ENCODE measurements around the gene FAM171A1. TPM values are rescaled to one million over a fixed set of nuclear protein-coding genes. Genes with fewer than 3 reads are reported as not detected.

The FAM171A1 gene
- polyA plus RNA-seq, 2 donors, result 2.3 to 4.5 TPM

DNA sequence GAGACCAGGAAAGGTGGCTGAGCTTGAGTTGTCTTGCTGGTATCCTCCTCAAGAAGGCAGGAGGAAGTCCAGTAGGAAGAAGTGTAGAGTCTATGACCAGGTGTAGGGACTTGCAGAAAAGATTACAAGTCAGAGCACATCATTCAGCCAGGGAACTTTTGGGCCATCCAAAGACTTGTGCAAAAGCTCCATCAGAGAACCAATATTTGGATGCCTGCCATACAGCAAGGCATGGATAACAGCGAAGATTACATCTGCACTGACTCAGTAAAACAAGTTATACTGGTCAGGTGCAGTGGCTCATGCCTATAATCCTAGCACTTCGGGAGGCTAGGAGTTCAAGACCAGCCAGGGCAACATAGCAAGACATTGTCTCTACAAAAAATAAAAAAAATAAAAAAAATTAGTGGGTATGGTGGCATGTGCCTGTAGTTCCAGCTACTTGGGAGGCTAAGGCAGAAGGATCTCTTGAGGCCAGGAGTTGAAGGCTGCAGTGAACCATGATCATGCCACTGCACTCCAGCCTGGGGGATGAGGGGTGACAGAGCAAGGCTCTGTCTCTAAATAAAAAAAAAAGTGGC, 189.4 kb downstream of the FAM171A1 start:
- H3K9me3 ChIP-seq (ENCODE audit: control insufficient read depth in 2 of 2, insufficient read depth in 1 of 2, low read depth in 1 of 2, low read length in 1 of 2), result no peaks in the 10 kb centered on the region
- no peaks in the 10 kb centered on the region for H3K36me3 ChIP-seq (ENCODE audit: control insufficient read depth in 2 of 2, insufficient read depth in 2 of 2, low read length in 1 of 2)
- H3K4me3 ChIP-seq (ENCODE audit: low read depth in 1 of 2, low read length in 2 of 2), result no peak overlapping the region
- no peak overlapping the region for H3K27ac ChIP-seq (ENCODE audit: low read depth in 2 of 2, low read length in 1 of 2)
- H3K4me1 ChIP-seq (ENCODE audit: control insufficient read depth in 2 of 2, insufficient read depth in 2 of 2, low read length in 1 of 2), result peaks cover 0 to 2% of the 10 kb centered on the region in 2 donors
- no peaks in the 10 kb centered on the region for H3K27me3 ChIP-seq (ENCODE audit: control insufficient read depth in 1 of 2, insufficient read depth in 2 of 2, low read length in 2 of 2)
- 54 to 71% methylated on average over 2 of the region's 2 CpGs for WGBS, 2 donors

DNA sequence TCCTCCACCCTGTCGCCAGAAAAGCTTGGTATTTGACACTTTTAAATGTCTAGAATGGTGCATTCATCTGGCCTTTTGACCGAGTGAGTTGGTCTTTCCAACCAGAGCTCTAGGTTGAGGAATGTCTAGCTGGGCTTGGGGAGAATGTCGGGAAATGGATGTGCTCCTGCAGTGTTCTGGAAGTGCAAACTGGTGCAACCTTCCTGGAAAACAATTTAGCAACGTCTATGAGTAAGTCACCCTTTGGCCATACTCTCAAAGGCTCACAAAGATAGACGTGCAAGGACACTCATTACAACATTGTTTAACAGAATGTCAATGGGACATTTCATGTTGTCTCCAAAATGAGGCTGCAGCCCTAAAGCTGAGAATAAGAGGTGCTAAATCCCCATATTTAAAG, 190.4 kb downstream of the FAM171A1 start:
- Histone ChIP-seq H3K27ac (ENCODE audit: low read depth in 2 of 2, low read length in 1 of 2) (no peak overlapping the region), H3K27me3 (ENCODE audit: control insufficient read depth in 1 of 2, insufficient read depth in 2 of 2, low read length in 2 of 2) (no peaks in the 10 kb centered on the region), H3K4me1 (ENCODE audit: control insufficient read depth in 2 of 2, insufficient read depth in 2 of 2, low read length in 1 of 2) (peaks cover 0 to 2% of the 10 kb centered on the region in 2 donors), H3K36me3 (ENCODE audit: control insufficient read depth in 2 of 2, insufficient read depth in 2 of 2, low read length in 1 of 2) (no peaks in the 10 kb centered on the region), H3K4me3 (ENCODE audit: low read depth in 1 of 2, low read length in 2 of 2) (no peak overlapping the region), H3K9me3 (ENCODE audit: control insufficient read depth in 2 of 2, insufficient read depth in 1 of 2, low read depth in 1 of 2, low read length in 1 of 2) (no peaks in the 10 kb centered on the region)
- 69 to 78% methylated on average over 5 of the region's 5 CpGs for WGBS, 2 donors

DNA sequence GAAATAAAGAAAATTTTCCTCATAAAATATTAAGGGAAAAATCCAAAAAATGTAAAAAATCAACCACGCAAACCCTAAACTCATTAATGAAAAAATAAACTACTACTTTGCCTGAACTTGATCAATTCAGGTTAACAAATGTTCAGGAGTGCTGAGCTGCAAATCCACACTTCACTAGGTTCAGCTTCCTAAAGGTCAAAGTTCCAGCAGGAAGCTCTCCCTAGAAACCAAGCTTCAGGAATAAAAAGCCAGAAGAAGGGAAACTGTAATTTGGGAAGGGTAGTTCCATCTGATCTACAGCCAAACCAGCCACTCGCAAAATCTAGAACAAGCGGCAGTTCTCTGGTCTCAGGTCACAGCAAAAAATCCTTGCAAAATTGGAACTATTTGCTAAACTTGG, 194.8 kb downstream of the FAM171A1 start:
- H3K9me3 ChIP-seq (ENCODE audit: control insufficient read depth in 2 of 2, insufficient read depth in 1 of 2, low read depth in 1 of 2, low read length in 1 of 2), result no peaks in the 10 kb centered on the region
- no peaks in the 10 kb centered on the region for H3K4me1 ChIP-seq (ENCODE audit: control insufficient read depth in 2 of 2, insufficient read depth in 2 of 2, low read length in 1 of 2)
- H3K27ac ChIP-seq (ENCODE audit: low read depth in 2 of 2, low read length in 1 of 2), result no peak overlapping the region
- WGBS, 2 donors, result 92 to 97% methylated on average over 3 of the region's 3 CpGs
- H3K4me3 ChIP-seq (ENCODE audit: low read depth in 1 of 2, low read length in 2 of 2), result no peak overlapping the region
- no peaks in the 10 kb centered on the region for H3K36me3 ChIP-seq (ENCODE audit: control insufficient read depth in 2 of 2, insufficient read depth in 2 of 2, low read length in 1 of 2)
- no peaks in the 10 kb centered on the region for H3K27me3 ChIP-seq (ENCODE audit: control insufficient read depth in 1 of 2, insufficient read depth in 2 of 2, low read length in 2 of 2)

DNA sequence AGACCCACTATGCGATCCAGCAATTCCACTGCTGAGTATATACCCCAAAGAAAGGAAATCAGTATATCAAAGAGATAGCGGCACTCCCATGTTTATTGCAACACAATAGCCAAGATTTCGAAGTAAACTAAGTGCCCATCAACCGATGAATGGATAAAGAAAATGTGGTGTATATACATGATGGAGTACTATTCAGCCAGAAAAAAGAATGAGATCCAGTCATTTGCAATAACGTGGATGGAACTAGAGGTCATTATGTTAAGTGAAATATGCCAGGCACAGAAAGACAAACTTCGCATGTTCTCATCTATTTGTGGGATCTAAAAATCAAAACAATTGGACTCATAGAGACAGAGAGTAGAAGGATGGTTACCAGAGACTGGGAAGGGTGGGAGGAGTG, 195.5 kb downstream of the FAM171A1 start:
- Histone ChIP-seq H3K27me3 (ENCODE audit: control insufficient read depth in 1 of 2, insufficient read depth in 2 of 2, low read length in 2 of 2) (no peaks in the 10 kb centered on the region), H3K4me3 (ENCODE audit: low read depth in 1 of 2, low read length in 2 of 2) (no peak overlapping the region), H3K9me3 (ENCODE audit: control insufficient read depth in 2 of 2, insufficient read depth in 1 of 2, low read depth in 1 of 2, low read length in 1 of 2) (no peaks in the 10 kb centered on the region), H3K36me3 (ENCODE audit: control insufficient read depth in 2 of 2, insufficient read depth in 2 of 2, low read length in 1 of 2) (no peaks in the 10 kb centered on the region), H3K4me1 (ENCODE audit: control insufficient read depth in 2 of 2, insufficient read depth in 2 of 2, low read length in 1 of 2) (no peaks in the 10 kb centered on the region), H3K27ac (ENCODE audit: low read depth in 2 of 2, low read length in 1 of 2) (no peak overlapping the region)
- WGBS, 2 donors, result 92 to 96% methylated on average over 6 of the region's 6 CpGs

DNA sequence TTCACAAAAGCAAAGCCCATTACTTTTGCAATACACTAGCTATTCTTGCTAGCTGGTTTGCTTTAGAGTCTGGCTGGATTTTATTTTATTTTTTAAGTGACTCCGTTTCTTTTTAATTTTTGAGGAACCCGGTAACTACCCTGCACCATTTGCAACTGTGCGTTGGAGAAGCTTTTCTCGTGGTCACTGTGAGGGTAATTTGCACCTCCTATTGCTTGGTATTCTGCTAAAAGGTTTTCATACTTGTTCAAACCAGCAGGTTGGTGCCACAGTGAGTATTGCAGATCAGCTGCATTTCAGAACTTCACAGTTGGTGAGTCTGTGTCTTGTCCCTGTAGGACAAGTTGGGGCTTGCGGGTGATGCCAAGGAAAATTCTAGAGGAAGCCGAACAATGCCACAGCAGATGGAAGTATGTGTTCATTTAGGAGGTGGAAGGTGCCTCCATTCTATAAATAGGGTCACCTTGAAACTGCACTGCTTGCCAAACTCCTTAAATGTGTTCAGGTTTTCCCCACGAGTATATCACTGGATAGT, 198.7 kb downstream of the FAM171A1 start:
- Histone ChIP-seq H3K27me3 (ENCODE audit: control insufficient read depth in 1 of 2, insufficient read depth in 2 of 2, low read length in 2 of 2) (no peaks in the 10 kb centered on the region), H3K36me3 (ENCODE audit: control insufficient read depth in 2 of 2, insufficient read depth in 2 of 2, low read length in 1 of 2) (no peaks in the 10 kb centered on the region), H3K9me3 (ENCODE audit: control insufficient read depth in 2 of 2, insufficient read depth in 1 of 2, low read depth in 1 of 2, low read length in 1 of 2) (no peaks in the 10 kb centered on the region), H3K27ac (ENCODE audit: low read depth in 2 of 2, low read length in 1 of 2) (no peak overlapping the region), H3K4me1 (ENCODE audit: control insufficient read depth in 2 of 2, insufficient read depth in 2 of 2, low read length in 1 of 2) (peaks cover 0 to 2% of the 10 kb centered on the region in 2 donors), H3K4me3 (ENCODE audit: low read depth in 1 of 2, low read length in 2 of 2) (no peak overlapping the region)
- 71 to 81% methylated on average over 7 of the region's 7 CpGs for WGBS, 2 donors

DNA sequence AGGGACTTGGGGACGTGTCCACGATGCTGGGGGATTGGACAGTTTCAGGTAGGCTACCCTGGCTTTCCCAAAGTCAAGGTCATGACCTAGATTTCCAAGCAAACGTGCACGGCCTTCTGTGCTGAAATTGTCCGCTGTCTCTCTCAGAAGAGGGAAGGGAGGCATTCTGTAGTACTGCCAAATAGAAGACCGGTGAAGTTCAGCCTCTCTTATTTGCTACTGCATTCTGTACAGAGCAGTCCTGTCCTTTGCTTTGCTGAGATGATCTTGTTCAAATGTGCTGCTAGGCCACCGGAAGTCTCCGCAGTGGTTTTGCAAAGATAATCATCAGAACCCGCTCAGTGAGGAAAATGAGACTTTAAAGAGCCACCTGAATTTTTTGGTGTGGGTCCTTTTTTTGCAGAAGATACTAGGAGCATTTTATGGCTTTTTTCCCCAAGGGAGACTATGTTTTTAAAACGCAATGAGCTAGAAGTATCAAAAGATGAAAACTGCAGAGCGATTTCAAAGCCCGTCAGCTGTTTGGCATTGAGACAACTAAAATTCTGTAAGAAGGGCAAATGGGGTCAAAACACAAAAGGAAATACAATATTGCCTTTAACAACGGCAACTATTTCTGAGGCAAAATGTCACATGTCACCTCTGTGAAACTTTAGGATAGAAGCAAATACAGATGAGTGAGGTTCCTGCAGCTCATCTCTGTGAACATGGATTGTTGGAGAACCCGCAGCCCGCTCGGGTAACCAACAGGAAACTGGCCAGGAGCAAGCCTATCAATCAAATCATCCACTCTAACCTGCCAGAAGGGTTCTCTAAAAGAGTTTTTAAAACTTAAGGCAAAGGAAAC, 201.3 kb downstream of the FAM171A1 start:
- Histone ChIP-seq H3K4me1 (ENCODE audit: control insufficient read depth in 2 of 2, insufficient read depth in 2 of 2, low read length in 1 of 2) (peaks cover 0 to 2% of the 10 kb centered on the region in 2 donors), H3K4me3 (ENCODE audit: low read depth in 1 of 2, low read length in 2 of 2) (no peak overlapping the region), H3K36me3 (ENCODE audit: control insufficient read depth in 2 of 2, insufficient read depth in 2 of 2, low read length in 1 of 2) (no peaks in the 10 kb centered on the region), H3K9me3 (ENCODE audit: control insufficient read depth in 2 of 2, insufficient read depth in 1 of 2, low read depth in 1 of 2, low read length in 1 of 2) (no peaks in the 10 kb centered on the region), H3K27me3 (ENCODE audit: control insufficient read depth in 1 of 2, insufficient read depth in 2 of 2, low read length in 2 of 2) (no peaks in the 10 kb centered on the region), H3K27ac (ENCODE audit: low read depth in 2 of 2, low read length in 1 of 2) (peak overlapping the region; percentile 24 to 43)
- 56 to 62% methylated on average over 16 of the region's 16 CpGs for WGBS, 2 donors

DNA sequence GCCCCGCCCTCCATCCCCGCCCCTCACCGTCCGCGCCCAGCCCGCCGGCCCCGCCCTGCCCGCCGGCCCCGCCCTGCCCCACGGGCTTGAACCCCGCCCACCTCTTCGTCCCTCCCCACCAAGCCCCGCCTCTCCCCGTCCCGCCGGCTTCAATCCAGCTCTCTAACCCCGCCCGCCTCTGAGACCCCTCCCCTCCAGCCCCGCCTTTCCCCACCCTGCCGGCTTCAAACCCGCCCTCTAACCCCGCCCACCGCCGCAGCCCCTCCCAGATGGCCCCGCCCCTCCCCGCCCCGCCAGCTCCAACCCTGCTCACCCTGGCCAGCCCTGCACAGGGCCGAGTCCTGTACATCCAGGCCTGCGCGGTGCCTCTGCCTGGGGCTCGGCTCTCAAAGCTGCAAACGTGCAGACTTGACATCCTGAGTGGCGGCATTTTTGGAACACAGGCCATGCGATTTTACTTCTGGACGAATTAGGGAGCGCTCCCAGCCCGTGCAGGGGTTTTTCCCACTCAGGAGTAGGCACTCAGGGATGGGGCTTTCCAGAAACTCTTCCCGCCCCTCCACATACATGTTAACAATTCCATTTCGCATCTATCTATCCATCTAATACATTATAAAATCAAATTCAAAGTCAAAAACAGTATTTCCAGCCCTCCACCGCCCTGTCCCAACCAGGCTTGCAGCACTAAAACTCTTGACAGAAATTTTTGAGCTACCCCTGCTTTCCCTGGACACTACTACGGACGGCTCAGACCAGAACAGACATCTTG, 202.1 kb downstream of the FAM171A1 start:
- Histone ChIP-seq H3K4me3 (ENCODE audit: low read depth in 1 of 2, low read length in 2 of 2) (no peak overlapping the region), H3K4me1 (ENCODE audit: control insufficient read depth in 2 of 2, insufficient read depth in 2 of 2, low read length in 1 of 2) (peaks cover 0 to 2% of the 10 kb centered on the region in 2 donors), H3K27me3 (ENCODE audit: control insufficient read depth in 1 of 2, insufficient read depth in 2 of 2, low read length in 2 of 2) (no peaks in the 10 kb centered on the region), H3K27ac (ENCODE audit: low read depth in 2 of 2, low read length in 1 of 2) (peak overlapping the region; percentile 43 to 48), H3K36me3 (ENCODE audit: control insufficient read depth in 2 of 2, insufficient read depth in 2 of 2, low read length in 1 of 2) (no peaks in the 10 kb centered on the region), H3K9me3 (ENCODE audit: control insufficient read depth in 2 of 2, insufficient read depth in 1 of 2, low read depth in 1 of 2, low read length in 1 of 2) (no peaks in the 10 kb centered on the region)
- WGBS, 2 donors, result 11 to 14% methylated on average over 23 to 38 of the region's 44 CpGs

DNA sequence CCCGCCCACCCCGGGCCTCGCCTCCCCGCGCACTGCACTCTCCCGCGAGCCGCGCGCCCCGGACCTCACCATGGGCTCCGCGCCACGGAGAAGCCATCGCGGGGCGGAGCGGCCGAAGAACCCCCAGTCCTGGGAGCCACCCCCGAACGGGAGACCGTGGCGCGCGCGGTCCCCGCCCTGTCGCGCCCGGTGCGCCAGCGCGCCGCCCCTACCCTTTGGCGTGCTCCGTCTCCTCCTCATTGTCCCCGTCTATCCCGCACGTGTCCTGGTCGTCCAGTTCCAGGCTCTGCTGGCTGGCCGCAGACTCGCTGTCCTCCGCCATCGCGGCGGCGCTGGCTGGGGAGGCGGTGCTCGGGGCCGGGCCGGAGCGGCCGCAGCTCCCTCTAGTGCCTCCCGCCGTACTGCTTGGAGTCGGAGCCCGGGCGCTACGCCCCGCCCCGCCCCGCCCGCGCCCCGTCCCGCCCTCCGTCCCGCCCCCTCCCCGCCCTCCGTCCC, 202.8 kb downstream of the FAM171A1 start, which contains the start of gene NMT2:
NMT2 (minus strand) TSS at position 403 of the 495 bp plus-strand sequence; CDS start at position 322, 81 bp downstream.
- no peaks in the 10 kb centered on the region for H3K27me3 ChIP-seq (ENCODE audit: control insufficient read depth in 1 of 2, insufficient read depth in 2 of 2, low read length in 2 of 2)
- H3K27ac ChIP-seq (ENCODE audit: low read depth in 2 of 2, low read length in 1 of 2), result peak within 1 kb of the TSS; percentile 86 to 96
- H3K4me1 ChIP-seq (ENCODE audit: control insufficient read depth in 2 of 2, insufficient read depth in 2 of 2, low read length in 1 of 2), result peaks cover 0 to 2% of the 10 kb centered on the region in 2 donors
- H3K4me3 ChIP-seq (ENCODE audit: low read depth in 1 of 2, low read length in 2 of 2), result peak within 1 kb of the TSS; percentile 87 to 96
- WGBS, 2 donors, result 1% methylated on average over 47 to 62 of the region's 70 CpGs
- H3K9me3 ChIP-seq (ENCODE audit: control insufficient read depth in 2 of 2, insufficient read depth in 1 of 2, low read depth in 1 of 2, low read length in 1 of 2), result no peaks in the 10 kb centered on the region
- no peaks in the 10 kb centered on the region for H3K36me3 ChIP-seq (ENCODE audit: control insufficient read depth in 2 of 2, insufficient read depth in 2 of 2, low read length in 1 of 2)

All from esophagus (tissue), 2 donors.